Keratinocyte (primary cell): ENCODE data around the gene ADRA2C. TPM values are rescaled to one million over a fixed set of nuclear protein-coding genes. Genes with fewer than 3 reads are reported as not detected.

Experiments used
- DNase-seq: peaks from one replicate; pipeline ENCODE4 v3.0.0-alpha.2; 2011; ENCODE audit warnings: low read depth, missing footprints, low spot score
- FAIRE-seq: peaks from 2 replicates; lab custom pipeline; 2011; peaks lifted over from hg19 to GRCh38; lab: Jason Lieb, UNC
- H2AFZ ChIP-seq: 2 replicates; pipeline ENCODE4 v1.6.0; 2012; ENCODE audit warnings: low read length, control low read depth, inconsistent platforms; ENCODE audit not compliant: control insufficient read depth
- H3K27ac ChIP-seq: 2 replicates; pipeline ENCODE4 v1.5.1; 2011; ENCODE audit warnings: low read length; ENCODE audit not compliant: control insufficient read depth, insufficient read depth
- H3K27me3 ChIP-seq: 3 replicates; pipeline ENCODE4 v1.6.0; 2011; ENCODE audit warnings: low read length; ENCODE audit not compliant: control insufficient read depth, insufficient read depth; ENCODE audit errors: extremely low read depth
- H3K36me3 ChIP-seq, 2 experiments: 2 replicates in 1 of 2; 3 replicates in 1 of 2; pipeline ENCODE4 v1.5.1; 2011; ENCODE audit warnings: low read length in 2 of 2, mild to moderate bottlenecking in 1 of 2; ENCODE audit not compliant: control insufficient read depth in 2 of 2, insufficient read depth in 2 of 2; ENCODE audit errors: extremely low read depth in 1 of 2
- H3K4me1 ChIP-seq: 3 replicates; pipeline ENCODE4 v1.5.1; 2011; ENCODE audit warnings: low read length; ENCODE audit not compliant: control insufficient read depth, insufficient read depth; ENCODE audit errors: extremely low read depth
- H3K4me2 ChIP-seq: 3 replicates; pipeline ENCODE4 v1.6.0; 2011; ENCODE audit warnings: low read depth, low read length; ENCODE audit not compliant: control insufficient read depth, insufficient read depth; ENCODE audit errors: extremely low read depth
- H3K4me3 ChIP-seq, 3 experiments: fragments of 200-600 bp in 1 of 3; sonication (generic) in 1 of 3; 2 replicates in 2 of 3; 3 replicates in 1 of 3; pipeline ENCODE4 v1.5.1; 2011 to 2016; ENCODE audit warnings: low read length in 3 of 3, mild to moderate bottlenecking in 3 of 3, control low read depth in 2 of 3, inconsistent platforms in 1 of 3, low read depth in 1 of 3, mixed read lengths in 1 of 3, mixed run types in 1 of 3, moderate library complexity in 1 of 3; ENCODE audit not compliant: control insufficient read depth in 2 of 3, insufficient read depth in 2 of 3; ENCODE audit errors: extremely low read depth in 1 of 3
- H3K79me2 ChIP-seq: 2 replicates; pipeline ENCODE4 v1.6.0; 2012; ENCODE audit warnings: low read length; ENCODE audit not compliant: control insufficient read depth, insufficient read depth
- H3K9ac ChIP-seq: 3 replicates; pipeline ENCODE4 v1.6.0; 2011; ENCODE audit warnings: low read length; ENCODE audit not compliant: control insufficient read depth, insufficient read depth; ENCODE audit errors: extremely low read depth
- H3K9me1 ChIP-seq: 3 replicates; pipeline ENCODE4 v1.6.0; 2011; ENCODE audit warnings: low read length; ENCODE audit not compliant: control insufficient read depth, insufficient read depth; ENCODE audit errors: extremely low read depth
- H3K9me3 ChIP-seq: 2 replicates; pipeline ENCODE4 v1.5.1; 2012; ENCODE audit warnings: low read depth, low read length; ENCODE audit not compliant: control insufficient read depth
- H4K20me1 ChIP-seq: 3 replicates; pipeline ENCODE4 v1.6.0; 2011; ENCODE audit warnings: low read length; ENCODE audit not compliant: control insufficient read depth, insufficient read depth; ENCODE audit errors: extremely low read depth
- CTCF ChIP-seq, 3 experiments: IDR thresholded peaks in 1 of 3; conservative IDR thresholded peaks in 1 of 3; optimal IDR thresholded peaks in 1 of 3; 2 replicates in 2 of 3; 3 replicates in 1 of 3; pipeline versions ENCODE3 to v1.5.1; 2011; ENCODE audit warnings: low read length in 3 of 3, mild to moderate bottlenecking in 3 of 3, moderate library complexity in 2 of 3, control low read depth in 1 of 3, inconsistent platforms in 1 of 3; ENCODE audit not compliant: insufficient read depth in 2 of 3; ENCODE audit errors: extremely low read depth in 1 of 3
- EZH2 ChIP-seq: IDR thresholded peaks from one replicate; pipeline ENCODE4 v1.6.1; 2012; ENCODE audit warnings: inconsistent platforms, mild to moderate bottlenecking, low read length, moderate library complexity
- dilution Hi-C: fragments of 300-500 bp; cut with MboI; formaldehyde crosslinking; loops from one replicate; pipeline ENCODE4 v1.7.0; 2020; ENCODE audit warnings: low sequenced_read_pairs; ENCODE audit not compliant: extremely low pct_ligation_motif_present
- polyA plus RNA-seq, 5 experiments: library from polyadenylated mRNA; depleted of rRNA in 3 of 5; stranded (reverse) in 3 of 5; stranded (forward) in 1 of 5; unstranded in 1 of 5; fragments of >200 nt; gene quantifications; 1 replicate in 1 of 5; 2 replicates in 3 of 5; 3 replicates in 1 of 5; pipeline versions ENCODE4 v1.2.1 to v1.2.3, GENCODE V29; 2011 to 2012; ENCODE audit warnings: missing spikeins in 2 of 5, low read depth in 1 of 5, low replicate concordance in 1 of 5

ADRA2C gene
- polyA plus RNA-seq, 1 donor (not counting 4 experiments of a cell fraction or from before 2014, with no cell fraction given) = 0.05 TPM

- H3K27me3 ChIP-seq = peaks cover 5% of the 10 kb centered on the region
- H3K4me1 ChIP-seq = no peaks in the 10 kb centered on the region
- TF ChIP-seq CTCF (optimal IDR thresholded peaks at IDR 0.05 in 1 of 3, IDR thresholded peaks at IDR 0.05 in 1 of 3, conservative IDR thresholded peaks at IDR 0.05 in 1 of 3; ENCODE audit: extremely low read depth in 1 of 3, insufficient read depth in 2 of 3, low read length in 3 of 3) = no peak
- TF ChIP-seq EZH2 = no peak
Measured at GRCh38 chr4:3732076-3733028, 33.8 kb upstream of the ADRA2C start.

GRCh38 chr4:3733195-3733594, 33.0 kb upstream of the ADRA2C start:
- peaks cover 3% of the 10 kb centered on the region for H3K9me3 ChIP-seq
- H3K4me2 ChIP-seq = no peak overlapping the region
- H3K4me3 ChIP-seq = no peak overlapping the region
- no peak overlapping the region for H3K27ac ChIP-seq
- DNase-seq (no peak), FAIRE-seq (no peak)
- H4K20me1 ChIP-seq = no peaks in the 10 kb centered on the region
- H3K36me3 ChIP-seq = no peaks in the 10 kb centered on the region
- H3K27me3 ChIP-seq = peaks cover 5% of the 10 kb centered on the region
- H3K9ac ChIP-seq = no peak overlapping the region
- dilution Hi-C loops = loop anchor here (10.0 kb wide), 1 partner anchor 62 kb away; no protein-coding TSS in a partner anchor
- H3K79me2 ChIP-seq = no peaks in the 10 kb centered on the region
- H3K4me1 ChIP-seq = no peaks in the 10 kb centered on the region
- no peak overlapping the region for H2AFZ ChIP-seq
- TF ChIP-seq CTCF (optimal IDR thresholded peaks at IDR 0.05 in 1 of 3, IDR thresholded peaks at IDR 0.05 in 1 of 3, conservative IDR thresholded peaks at IDR 0.05 in 1 of 3; ENCODE audit: extremely low read depth in 1 of 3, insufficient read depth in 2 of 3, low read length in 3 of 3) (no peak), EZH2 (no peak)
- H3K9me1 ChIP-seq = no peaks in the 10 kb centered on the region

More at GRCh38 chr4:3732076-3733028, 33.8 kb upstream of the ADRA2C start:
- dilution Hi-C loops = loop anchor here (10.0 kb wide), 1 partner anchor 62 kb away; no protein-coding TSS in a partner anchor
- H3K79me2 ChIP-seq = no peaks in the 10 kb centered on the region
- H3K9me3 ChIP-seq = no peaks in the 10 kb centered on the region
- no peaks in the 10 kb centered on the region for H4K20me1 ChIP-seq
- FAIRE-seq (no peak), DNase-seq (no peak)
- no peak overlapping the region for H3K4me2 ChIP-seq
- no peak overlapping the region for H3K27ac ChIP-seq
- no peak overlapping the region for H3K9ac ChIP-seq
- no peaks in the 10 kb centered on the region for H3K9me1 ChIP-seq
- H3K36me3 ChIP-seq = no peaks in the 10 kb centered on the region
- H3K4me3 ChIP-seq = no peak overlapping the region
- H2AFZ ChIP-seq = no peak overlapping the region
